Kidney epithelial cell (primary cell): Measurements from ENCODE around the gene FCMR. TPM values are rescaled to one million over a fixed set of nuclear protein-coding genes. Genes with fewer than 3 reads are reported as not detected.
"Not testable (repeated sequence)": the region's sequence is repeated elsewhere in the genome, so short reads cannot be mapped to it uniquely, and the experiment has no call there.

Experiments used
- DNase-seq: peaks from one replicate; pipeline ENCODE4 v3.0.0-alpha.2; 2010; ENCODE audit warnings: low read depth
- H3K27me3 ChIP-seq: 2 replicates; pipeline ENCODE4 v1.6.0; 2011; ENCODE audit warnings: low read length; ENCODE audit not compliant: control insufficient read depth, insufficient read depth
- H3K36me3 ChIP-seq: 2 replicates; pipeline ENCODE4 v1.5.1; 2011; ENCODE audit warnings: low read length; ENCODE audit not compliant: control insufficient read depth, insufficient read depth
- H3K4me3 ChIP-seq: 2 replicates; pipeline ENCODE4 v1.5.1; 2011; ENCODE audit warnings: low read depth, mild to moderate bottlenecking, control low read depth, low read length
- CTCF ChIP-seq: IDR thresholded peaks from 2 replicates; pipeline ENCODE4 v1.5.1; 2011; ENCODE audit warnings: mild to moderate bottlenecking, moderate library complexity, low read length, control low read depth, inconsistent platforms; ENCODE audit not compliant: insufficient read depth, poor library complexity, severe bottlenecking
- total RNA-seq: library from RNA; depleted of rRNA; stranded (reverse); fragments of >200 nt; gene quantifications from 2 replicates; pipeline ENCODE4 v1.2.3, GENCODE V29; 2015

FCMR gene
- total RNA-seq, 1 donor from 2014 or later = 0.71 TPM

GRCh38 chr1:206930210-206930798, 8.6 kb upstream of the FCMR start:
- TF ChIP-seq CTCF = no peak
- no peaks in the 10 kb centered on the region for H3K36me3 ChIP-seq
- no peaks in the 10 kb centered on the region for H3K27me3 ChIP-seq
- no peak for DNase-seq
- no peak overlapping the region for H3K4me3 ChIP-seq

GRCh38 chr1:206929524-206929923, 7.8 kb upstream of the FCMR start:
- Histone ChIP-seq H3K27me3 (no peaks in the 10 kb centered on the region), H3K4me3 (no peak overlapping the region), H3K36me3 (no peaks in the 10 kb centered on the region)
- no peak for TF ChIP-seq CTCF
- DNase-seq = no peak

- DNase-seq = no peak
- TF ChIP-seq CTCF = no peak
- H3K4me3 ChIP-seq = no peak overlapping the region
- no peaks in the 10 kb centered on the region for H3K36me3 ChIP-seq
- H3K27me3 ChIP-seq = no peaks in the 10 kb centered on the region
Measured at GRCh38 chr1:206926286-206926685, 4.5 kb upstream of the FCMR start.

GRCh38 chr1:206925106-206925736, 3.5 kb upstream of the FCMR start:
- Histone ChIP-seq H3K36me3 (no peaks in the 10 kb centered on the region), H3K27me3 (no peaks in the 10 kb centered on the region), H3K4me3 (no peak overlapping the region)
- no peak for TF ChIP-seq CTCF
- DNase-seq = no peak

GRCh38 chr1:206924592-206925105, 2.9 kb upstream of the FCMR start:
- Histone ChIP-seq H3K27me3 (no peaks in the 10 kb centered on the region), H3K36me3 (no peaks in the 10 kb centered on the region), H3K4me3 (no peak overlapping the region)
- no peak for DNase-seq
- TF ChIP-seq CTCF = no peak

- not testable (repeated sequence) for H3K27me3 ChIP-seq, H3K36me3 ChIP-seq, H3K4me3 ChIP-seq, DNase-seq
Measured at GRCh38 chr1:206923961-206924557, 2.3 kb upstream of the FCMR start.
